DMS114 treated with DMSO at 0.1 percent for 48 hours (cell line): ENCODE results near the gene DNAJB2.
"Not testable (repeated sequence)": the region's sequence is repeated elsewhere in the genome, so short reads cannot be mapped to it uniquely, and the experiment has no call there.

Experiments used
- DNase-seq: peaks from one replicate; lab custom pipeline; 2025; ENCODE audit not compliant: unreplicated experiment; lab: John Stamatoyannopoulos, UW

Gene DNAJB2

DNA sequence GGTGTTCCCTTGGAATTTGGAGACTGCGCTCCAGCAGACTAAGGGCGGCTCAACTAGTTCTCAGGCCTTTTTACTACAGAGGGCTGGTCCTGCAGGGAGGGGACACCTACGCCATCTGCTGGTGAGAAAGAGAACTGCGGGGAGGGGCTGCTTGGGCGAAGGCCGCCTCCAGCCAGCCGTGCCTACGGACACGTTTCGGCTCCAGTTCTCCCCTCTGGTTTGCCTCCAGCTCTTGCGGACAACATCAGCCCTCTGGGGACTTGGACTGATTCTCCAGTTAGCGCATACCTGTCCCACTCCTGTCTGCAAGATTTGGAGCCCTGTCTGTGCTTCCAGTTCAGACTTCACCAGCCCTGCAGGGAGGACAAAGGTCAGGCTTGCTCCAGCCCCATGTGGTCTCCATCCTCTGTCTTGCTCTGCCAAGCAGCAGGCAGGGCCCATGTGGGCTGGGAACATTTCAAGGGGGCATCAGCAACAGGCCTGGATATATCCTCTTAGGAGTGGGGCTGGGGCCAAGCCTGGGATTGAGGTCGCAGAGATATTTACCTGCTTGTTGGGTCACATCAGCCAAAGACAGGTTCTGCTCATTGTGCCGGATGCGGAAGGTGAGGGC is 19.7 kb downstream of the DNAJB2 start:
- DNase-seq = peak; percentile 42

DNA sequence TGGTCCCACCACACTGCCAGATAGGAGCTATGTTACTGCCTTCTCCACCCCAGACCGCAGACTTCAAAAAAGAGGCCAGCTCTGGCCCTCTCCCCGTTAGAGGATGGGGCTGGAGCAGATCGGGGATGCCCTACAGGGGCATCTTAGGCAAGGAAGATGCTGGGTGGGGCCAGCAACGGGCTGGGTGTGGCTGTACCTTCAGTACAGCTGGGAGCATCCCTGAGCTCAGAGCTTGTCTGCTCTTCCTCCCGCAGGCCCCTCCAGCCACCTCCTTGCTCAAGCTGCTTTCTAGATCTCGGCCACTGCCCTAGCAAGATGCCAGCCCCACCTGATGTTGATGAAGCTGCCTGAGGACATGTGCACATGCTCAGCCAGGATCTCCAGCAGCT is 20.2 kb downstream of the DNAJB2 start:
- DNase-seq = no peak

DNA sequence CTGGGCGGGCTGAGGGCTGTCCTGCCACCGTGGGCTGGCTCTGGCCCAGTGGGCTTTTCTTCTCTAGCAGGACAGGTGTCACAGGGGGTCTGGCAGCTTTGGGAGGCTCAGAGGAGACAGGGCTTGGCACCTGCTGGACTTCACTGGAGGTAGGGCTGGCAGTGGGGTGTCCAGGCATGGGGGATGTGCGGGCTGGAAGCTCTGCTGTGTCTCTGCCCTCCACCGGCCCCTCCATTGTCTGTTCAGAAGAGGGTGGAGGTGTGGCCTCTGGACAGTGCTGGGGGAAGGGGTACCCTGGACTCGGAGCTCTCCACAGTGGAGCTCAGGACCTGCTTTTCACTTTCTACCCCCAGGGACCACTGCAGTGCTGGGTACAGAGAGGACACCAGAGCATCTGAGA is 20.9 kb downstream of the DNAJB2 start:
- DNase-seq = no peak

DNA sequence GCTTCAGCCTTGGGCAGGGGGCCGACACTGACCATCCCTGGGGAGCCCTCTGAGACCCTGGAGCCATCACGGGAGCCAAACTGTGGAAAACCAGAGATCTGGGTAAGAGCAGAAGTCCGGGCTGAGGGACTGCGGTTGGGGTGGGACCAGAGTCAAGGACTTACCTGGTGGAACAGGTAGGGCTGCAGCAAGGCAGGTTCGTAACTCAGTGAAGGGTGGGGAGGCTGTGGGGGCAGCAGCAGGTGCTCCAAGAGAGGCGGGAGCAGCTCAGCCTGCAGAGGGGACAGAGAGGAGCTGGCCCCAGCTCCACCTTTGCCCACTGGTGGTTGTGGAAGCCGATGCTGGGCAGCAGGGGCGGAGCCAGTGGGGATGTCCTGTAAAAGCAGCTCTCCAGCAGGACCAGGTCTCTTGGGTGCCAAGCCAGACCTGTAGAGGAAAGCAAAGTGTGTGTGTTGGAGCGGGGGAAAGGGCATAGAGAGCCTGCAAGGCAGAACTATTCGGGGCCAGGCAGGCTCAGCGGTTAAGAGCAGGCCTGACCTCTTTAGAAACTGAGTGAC is 23.3 kb downstream of the DNAJB2 start:
- DNase-seq = no peak

DNA sequence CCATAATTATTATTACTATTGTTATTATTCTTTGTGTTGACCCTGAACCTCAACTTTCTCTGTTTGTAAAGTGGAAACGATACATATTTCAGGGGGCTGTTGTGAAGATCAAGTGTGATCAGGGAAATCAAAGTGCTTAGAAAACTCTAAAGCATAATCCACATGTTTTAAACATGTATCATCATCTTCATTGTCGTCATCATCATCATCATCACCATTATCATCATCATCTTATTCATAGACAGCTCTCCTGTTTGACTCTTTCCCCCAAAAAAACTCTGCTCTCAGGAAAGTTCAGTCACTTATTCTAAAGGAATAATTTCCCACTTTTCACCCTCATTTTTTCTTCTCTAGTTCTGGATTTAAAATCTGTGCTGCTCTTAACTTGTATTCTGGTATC is 25.1 kb downstream of the DNAJB2 start:
- DNase-seq = no peak

DNA sequence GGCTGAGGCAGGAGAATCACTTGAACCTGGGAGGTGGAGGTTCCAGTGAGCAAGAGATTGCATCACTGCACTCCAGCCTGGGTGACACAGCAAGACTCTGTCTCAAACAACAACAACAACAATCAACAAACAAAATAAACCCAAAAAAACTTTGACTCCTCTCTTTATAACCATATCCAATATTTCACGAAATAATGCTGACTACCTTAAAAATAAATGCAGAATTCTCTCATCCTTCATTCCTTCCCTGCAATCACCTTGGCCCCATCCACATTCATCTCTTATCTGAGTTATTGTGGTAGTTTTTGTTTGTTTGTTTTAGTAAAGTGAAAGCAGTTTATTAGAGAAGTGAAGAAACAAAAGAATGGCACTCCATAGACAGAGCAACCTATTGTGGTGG is 26.9 kb downstream of the DNAJB2 start:
- no peak for DNase-seq

DNA sequence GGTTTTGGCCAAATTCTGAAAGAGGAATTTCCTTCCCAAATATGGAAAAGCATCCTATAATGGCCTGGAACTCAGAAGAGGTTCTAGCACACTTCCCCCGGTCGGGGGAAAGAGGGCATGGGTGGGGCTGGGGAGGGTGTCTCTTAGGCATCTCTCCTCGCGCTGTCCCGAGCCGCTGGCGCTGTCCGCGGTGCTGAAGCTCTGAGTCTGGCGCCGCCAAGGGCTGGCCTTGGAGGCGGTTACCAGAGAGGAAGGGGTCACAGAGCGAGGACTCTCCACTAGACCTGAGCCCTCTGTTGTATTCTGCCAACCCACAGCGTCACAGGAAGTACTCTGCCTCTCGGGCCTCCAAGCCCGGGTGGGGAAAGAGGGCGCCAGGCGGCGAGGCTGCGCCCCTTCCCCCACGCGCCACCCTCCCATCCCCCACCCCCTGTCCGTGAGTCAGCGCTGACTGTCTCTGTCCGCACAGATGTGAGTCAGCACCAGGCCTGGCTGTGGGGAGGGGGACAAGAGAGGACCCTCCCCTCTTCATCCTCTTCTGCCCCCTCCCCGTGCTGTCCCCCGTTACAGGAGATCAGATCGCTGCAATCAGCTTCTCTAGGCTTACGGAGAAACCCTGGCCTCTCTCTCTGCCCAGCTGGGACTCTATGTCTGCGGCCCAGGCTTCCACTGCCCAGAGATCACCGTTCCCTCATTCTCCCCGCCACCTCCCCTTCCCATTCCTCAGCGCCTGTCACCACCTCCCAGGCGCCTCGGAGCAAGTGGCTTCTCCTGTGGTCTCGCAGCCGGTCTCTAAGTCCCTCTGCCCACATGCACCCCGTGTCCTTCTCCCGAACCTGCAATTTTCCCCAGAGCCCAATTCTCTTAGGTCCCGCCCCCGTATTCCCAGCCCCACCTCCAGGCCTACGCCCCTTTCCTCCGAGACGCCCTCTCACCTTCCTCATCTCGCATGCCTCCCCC is 29.3 kb downstream of the DNAJB2 start:
- peak; percentile 12 for DNase-seq

GRCh38 chr2:219309278-219309677 is 30.1 kb downstream of the DNAJB2 start, which contains the start of gene PTPRN:
Gene PTPRN, minus strand, starts transcription at chr2:219309401. Its CDS starts 69 bp downstream, at chr2:219309332.
- peak; percentile 37 for DNase-seq

- DNase-seq = not testable (repeated sequence)
Observed at GRCh38 chr2:219312683-219313263, 33.6 kb downstream of the DNAJB2 start.

DNA sequence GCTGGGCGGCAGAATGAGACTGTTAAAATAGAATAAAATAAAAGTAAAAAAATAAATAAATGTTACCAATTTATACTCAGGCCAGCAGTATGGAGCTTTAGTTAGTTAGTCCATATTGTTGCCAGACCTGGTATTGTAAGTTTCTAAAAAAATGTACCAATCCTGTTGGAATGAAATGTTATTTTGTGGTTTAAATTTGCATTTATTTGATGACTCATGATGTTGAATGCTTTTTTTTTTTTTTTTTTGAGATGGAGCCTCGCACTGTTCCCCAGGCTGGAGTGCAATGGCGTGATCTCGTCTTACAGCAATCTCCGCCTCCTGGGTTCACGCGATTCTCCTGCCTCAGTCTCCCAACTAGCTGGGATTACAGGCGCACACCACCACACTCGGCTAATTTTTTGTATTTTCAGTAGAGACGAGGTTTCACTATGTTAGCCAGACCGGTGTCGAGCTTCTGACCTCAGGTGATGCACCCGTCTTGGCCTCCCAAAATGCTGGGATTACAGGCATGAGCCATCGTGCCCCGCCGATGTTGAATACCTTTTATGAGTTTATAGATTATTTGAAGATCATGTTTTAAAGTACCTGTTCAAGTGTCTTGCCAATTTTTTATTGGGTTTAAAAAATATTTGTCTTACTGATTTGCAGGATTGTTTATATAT is 35.8 kb downstream of the DNAJB2 start:
- no peak for DNase-seq

DNA sequence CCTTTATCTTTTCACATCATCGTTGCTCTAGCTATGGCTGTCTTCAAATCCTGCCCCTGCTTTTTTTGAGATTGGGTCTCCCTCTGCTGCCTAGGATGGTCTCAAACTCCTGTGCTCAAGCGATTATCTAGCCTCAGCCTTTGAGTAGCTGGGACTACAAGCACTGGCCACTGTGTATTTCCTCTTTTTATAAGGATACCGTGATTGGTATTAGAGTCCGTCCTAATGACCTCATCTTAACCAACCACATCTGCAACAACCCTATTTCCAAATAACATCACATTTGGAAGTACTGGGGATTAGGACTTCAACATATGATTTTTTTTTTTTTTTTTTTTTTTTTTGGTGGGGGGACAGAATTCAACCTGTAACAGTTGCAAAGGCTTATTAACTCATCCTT is 44.3 kb downstream of the DNAJB2 start:
- DNase-seq = no peak

DNA sequence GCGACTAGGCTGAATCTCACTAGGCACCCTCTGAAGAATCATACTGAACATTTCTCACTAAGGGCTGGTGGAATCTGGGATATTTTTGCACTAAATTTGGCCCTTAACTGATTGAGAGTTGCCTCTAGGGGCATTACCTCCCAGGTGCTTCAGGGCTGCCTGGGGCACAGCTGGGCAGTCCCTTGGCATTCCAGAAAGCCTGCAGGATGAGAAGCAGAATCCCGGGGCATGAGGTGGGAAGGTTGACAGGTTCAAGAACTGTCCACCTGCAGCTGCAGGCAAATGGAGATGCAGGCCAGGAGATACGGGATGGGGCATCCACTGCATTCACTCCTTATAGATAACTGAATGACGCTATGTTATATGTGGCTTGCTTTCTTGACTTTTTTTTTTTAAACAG is 46.0 kb downstream of the DNAJB2 start:
- no peak for DNase-seq

DNA sequence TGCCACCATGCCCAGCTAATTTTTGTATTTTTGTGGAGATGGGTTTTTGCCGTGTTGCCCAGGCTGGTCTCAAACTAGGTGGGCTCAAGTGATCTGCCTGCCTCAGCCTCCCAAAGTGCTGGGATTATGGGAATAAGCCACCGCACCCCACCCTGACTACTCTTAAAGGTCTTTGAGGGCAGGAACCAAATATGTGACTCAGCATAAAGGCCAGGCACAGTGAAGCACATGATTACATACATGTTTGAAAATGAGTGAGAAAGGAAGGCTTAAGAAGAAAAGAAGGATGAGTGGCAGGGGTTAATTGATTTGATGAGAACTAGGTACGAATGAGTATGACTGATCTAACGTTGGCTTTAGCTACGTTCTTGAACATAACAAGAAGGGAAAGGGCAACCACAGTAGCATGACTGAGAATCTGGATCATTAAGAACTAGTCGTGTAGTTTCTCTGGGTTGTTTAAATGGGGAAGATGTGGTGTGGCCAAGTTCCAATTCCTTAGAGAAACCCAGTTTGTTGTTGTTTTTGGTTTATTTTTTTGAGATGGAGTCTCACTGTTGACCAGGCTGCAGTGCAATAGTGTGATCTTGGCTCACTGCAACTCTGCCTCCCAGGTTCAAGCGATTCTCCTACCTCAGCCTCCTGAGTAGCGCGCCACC is 46.6 kb downstream of the DNAJB2 start:
- no peak for DNase-seq

DNA sequence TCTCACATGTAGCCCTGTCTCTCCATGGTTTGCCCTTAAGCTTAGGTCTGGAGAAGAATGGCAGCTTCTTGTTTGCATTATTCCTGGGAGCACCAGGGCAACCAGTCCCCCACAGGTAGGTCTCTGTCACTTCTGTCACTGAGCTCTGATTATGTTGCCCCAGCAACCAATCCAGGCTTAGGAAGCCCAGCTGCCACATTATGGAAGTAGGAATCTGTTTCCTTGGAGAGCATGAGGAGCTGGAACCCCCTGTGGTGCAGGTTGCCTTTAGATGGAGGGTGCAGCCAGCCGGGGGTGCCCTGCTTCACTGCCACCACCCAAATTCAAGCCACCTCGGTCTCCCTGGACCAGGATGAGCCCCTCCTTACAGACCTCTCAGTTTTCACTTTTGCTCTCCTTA is 48.6 kb downstream of the DNAJB2 start:
- DNase-seq = no peak

DNA sequence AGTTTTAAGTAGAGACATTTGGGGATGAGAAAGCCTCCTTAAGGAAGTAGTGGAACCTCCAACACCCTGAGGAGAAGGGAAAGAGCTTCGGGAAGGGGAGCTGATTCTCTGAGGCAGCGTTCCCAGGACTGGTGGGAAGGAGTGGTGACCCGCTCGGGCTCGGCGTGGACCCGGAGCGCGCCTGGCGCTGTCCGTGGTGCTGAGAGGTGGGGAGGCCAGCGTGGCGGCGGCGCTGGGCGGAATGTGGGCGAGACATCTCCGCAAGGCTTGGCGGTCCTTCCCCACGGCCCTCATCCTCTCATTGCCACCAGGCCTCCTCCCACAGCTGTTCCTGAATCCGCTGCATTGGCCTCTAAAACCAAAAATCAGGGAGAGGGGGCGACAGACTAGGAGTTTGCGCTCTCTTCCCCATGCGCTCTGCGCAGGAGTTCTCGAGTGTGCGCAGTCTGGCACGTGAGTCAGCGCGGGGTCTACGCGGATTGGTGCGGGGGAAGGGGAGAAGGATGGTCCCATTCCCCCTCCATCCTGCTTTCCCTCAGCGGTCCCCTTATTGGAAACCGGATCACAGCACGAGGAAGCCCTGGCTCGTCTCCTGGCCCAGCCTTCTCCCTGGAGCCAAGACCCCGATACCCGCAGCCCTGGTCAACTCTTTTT is 52.5 kb downstream of the DNAJB2 start:
- no peak for DNase-seq

GRCh38 chr2:219332542-219332941 is 53.4 kb downstream of the DNAJB2 start, which contains the start of gene RESP18:
Gene RESP18, minus strand, starts transcription at chr2:219332744.
- DNase-seq = no peak

- DNase-seq = no peak
Observed at GRCh38 chr2:219334076-219334475, 54.9 kb downstream of the DNAJB2 start.

DNA sequence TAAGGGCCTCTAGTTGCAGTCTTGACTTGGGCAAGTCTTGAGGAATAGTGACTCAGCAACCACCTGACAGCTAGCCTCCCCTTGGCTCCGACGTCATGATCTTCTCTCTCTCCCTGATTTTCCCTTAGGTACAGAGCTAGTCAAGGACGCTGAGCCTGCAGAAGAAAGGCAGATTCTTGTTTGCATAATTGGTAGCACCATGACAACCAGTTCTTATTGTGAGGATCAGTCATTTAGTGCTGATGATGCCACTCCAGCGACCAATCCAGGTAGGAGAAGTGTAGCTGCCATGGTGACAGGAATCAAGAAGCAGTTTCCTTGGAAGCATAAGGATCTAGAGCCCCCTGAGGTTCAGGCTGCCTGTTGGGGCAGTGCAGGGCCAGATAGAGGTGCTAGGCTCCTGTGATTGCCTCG is 56.2 kb downstream of the DNAJB2 start:
- no peak for DNase-seq
